Lung (tissue), 12 donors: ENCODE results near the gene CLEC17A. TPM values are rescaled to one million over a fixed set of nuclear protein-coding genes. Genes with fewer than 3 reads are reported as not detected.

Source experiments
- ATAC-seq: fragments of 200-7000 bp; cut with Tn5 transposase; one replicate; pipeline ENCODE4 v1.9.1; 2020; ENCODE audit warnings: moderate number of reproducible peaks; ENCODE audit not compliant: insufficient read depth, low FRiP score
- DNase-seq, 3 donors: peaks; one replicate each; pipeline ENCODE4 v3.0.0-alpha.2; 2013 to 2017
- H3K27ac ChIP-seq, 2 donors: one replicate each; pipeline ENCODE4 v1.5.1; 2013; ENCODE audit warnings: mild to moderate bottlenecking in 2 of 2, moderate library complexity in 2 of 2, control low read depth in 1 of 2, inconsistent platforms in 1 of 2, low read depth in 1 of 2, low read length in 1 of 2
- H3K27me3 ChIP-seq, 3 donors: one replicate each; pipeline ENCODE4 v1.5.1; 2013; ENCODE audit warnings: low read length in 2 of 3; ENCODE audit not compliant: control insufficient read depth in 3 of 3, insufficient read depth in 3 of 3
- H3K36me3 ChIP-seq, 4 donors: one replicate each; pipeline ENCODE4 v1.5.1; 2013; ENCODE audit warnings: low read length in 4 of 4, mild to moderate bottlenecking in 1 of 4, moderate library complexity in 1 of 4; ENCODE audit not compliant: control insufficient read depth in 4 of 4, insufficient read depth in 4 of 4
- H3K4me1 ChIP-seq, 5 donors: one replicate each; pipeline ENCODE4 v1.5.1; 2013; ENCODE audit warnings: low read length in 5 of 5, mild to moderate bottlenecking in 2 of 5, moderate library complexity in 1 of 5; ENCODE audit not compliant: control insufficient read depth in 5 of 5, insufficient read depth in 5 of 5
- H3K4me3 ChIP-seq: one replicate; pipeline ENCODE4 v1.5.1; 2013; ENCODE audit warnings: mild to moderate bottlenecking, control low read depth, moderate library complexity
- H3K9ac ChIP-seq, 2 donors: one replicate each; pipeline ENCODE4 v1.5.1; 2013; ENCODE audit warnings: low read length in 2 of 2, control low read depth in 1 of 2; ENCODE audit not compliant: insufficient read depth in 1 of 2
- H3K9me3 ChIP-seq, 4 donors: one replicate each; pipeline ENCODE4 v1.5.1; 2013; ENCODE audit warnings: low read length in 3 of 4, mild to moderate bottlenecking in 1 of 4, moderate library complexity in 1 of 4; ENCODE audit not compliant: control insufficient read depth in 4 of 4, insufficient read depth in 3 of 4
- WGBS, 2 donors: extraction: QIAGEN DNeasy Blood & Tissue Kit; methylation state at CpG; one replicate each; pipeline ENCODE4 v1.1.7; 2013; 5-methylcytosine and 5-hydroxymethylcytosine counted together
- polyA plus RNA-seq, 2 donors: library from polyadenylated mRNA; stranded (reverse); fragments of 200-250 nt; gene quantifications; one replicate each; pipeline ENCODE4 v1.2.1, GENCODE V29; 2013
- total RNA-seq, 2 donors: library from RNA; depleted of rRNA in 1 of 2; stranded (reverse); fragments of >200 nt in 1 of 2; gene quantifications; one replicate each; pipeline ENCODE4 v1.2.1, GENCODE V29; 2014 to 2021
- TF ChIP-seq, protein P1 (sequence below): IDR thresholded peaks from 2 replicates; pipeline ENCODE4 v1.5.1; 2012; ENCODE audit warnings: mild to moderate bottlenecking; ENCODE audit errors: control extremely low read depth, extremely low read depth
- donor health status: control.
- donor health status: control.
- donor health status: Bipolar disorder and iron deficiency.
- donor health status: healthy.
- donor health status: DM: yes; HTN: yes; CAD: no.

The CLEC17A gene
- total and polyA plus RNA-seq, 4 donors = 0.08 to 2.3 (median 0.32) TPM

GRCh38 chr19:14595558-14595957 is 12.7 kb downstream of the CLEC17A start:
- H3K27me3 ChIP-seq = no peaks in the 10 kb centered on the region
- H3K9me3 ChIP-seq = peaks cover 0 to 4% (median 1%) of the 10 kb centered on the region in 4 donors
- H3K9ac ChIP-seq = no peak overlapping the region
- TF ChIP-seq, protein P1, sequence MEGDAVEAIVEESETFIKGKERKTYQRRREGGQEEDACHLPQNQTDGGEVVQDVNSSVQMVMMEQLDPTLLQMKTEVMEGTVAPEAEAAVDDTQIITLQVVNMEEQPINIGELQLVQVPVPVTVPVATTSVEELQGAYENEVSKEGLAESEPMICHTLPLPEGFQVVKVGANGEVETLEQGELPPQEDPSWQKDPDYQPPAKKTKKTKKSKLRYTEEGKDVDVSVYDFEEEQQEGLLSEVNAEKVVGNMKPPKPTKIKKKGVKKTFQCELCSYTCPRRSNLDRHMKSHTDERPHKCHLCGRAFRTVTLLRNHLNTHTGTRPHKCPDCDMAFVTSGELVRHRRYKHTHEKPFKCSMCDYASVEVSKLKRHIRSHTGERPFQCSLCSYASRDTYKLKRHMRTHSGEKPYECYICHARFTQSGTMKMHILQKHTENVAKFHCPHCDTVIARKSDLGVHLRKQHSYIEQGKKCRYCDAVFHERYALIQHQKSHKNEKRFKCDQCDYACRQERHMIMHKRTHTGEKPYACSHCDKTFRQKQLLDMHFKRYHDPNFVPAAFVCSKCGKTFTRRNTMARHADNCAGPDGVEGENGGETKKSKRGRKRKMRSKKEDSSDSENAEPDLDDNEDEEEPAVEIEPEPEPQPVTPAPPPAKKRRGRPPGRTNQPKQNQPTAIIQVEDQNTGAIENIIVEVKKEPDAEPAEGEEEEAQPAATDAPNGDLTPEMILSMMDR = no peak
- H3K27ac ChIP-seq = no peak overlapping the region
- no peak overlapping the region for H3K4me3 ChIP-seq
- WGBS, 2 donors = 91 to 93% methylated on average over 3 of the region's 3 CpGs
- H3K36me3 ChIP-seq = no peaks in the 10 kb centered on the region
- DNase-seq (no peak), ATAC-seq (no peak)
- no peaks in the 10 kb centered on the region for H3K4me1 ChIP-seq

DNA sequence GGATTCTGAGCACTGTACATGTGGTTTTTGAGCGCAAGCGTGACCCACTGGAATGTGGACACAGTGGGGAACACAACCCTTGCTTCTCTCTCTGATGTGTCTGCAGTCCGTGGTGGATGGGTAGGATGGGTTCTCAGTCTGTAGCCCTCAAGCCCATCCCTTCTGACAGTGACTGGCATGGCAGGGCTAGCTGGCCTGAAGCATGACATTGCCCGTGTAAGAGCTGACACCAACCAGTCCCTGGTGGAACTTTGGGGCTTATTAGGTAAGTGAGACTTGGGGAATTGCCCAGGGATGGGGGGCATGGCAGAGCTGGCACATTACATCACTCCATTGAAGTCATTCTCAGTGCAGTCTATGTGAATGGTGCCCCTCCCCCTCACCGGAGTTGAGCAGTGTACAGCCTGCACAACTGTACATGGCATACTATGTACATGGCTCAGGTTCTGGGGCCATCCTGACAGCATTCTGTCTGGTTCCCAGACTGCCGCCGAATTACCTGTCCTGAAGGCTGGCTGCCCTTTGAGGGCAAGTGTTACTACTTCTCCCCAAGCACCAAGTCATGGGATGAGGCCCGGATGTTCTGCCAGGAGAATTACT is 16.8 kb downstream of the CLEC17A start:
- H3K27me3 ChIP-seq = no peaks in the 10 kb centered on the region
- peaks cover 0 to 9% (median 1%) of the 10 kb centered on the region in 4 donors for H3K9me3 ChIP-seq
- 90 to 94% methylated on average over 8 of the region's 8 CpGs for WGBS, 2 donors
- H3K9ac ChIP-seq = no peak overlapping the region
- no peak overlapping the region for H3K4me3 ChIP-seq
- no peak overlapping the region for H3K27ac ChIP-seq
- DNase-seq (no peak), ATAC-seq (no peak)
- no peaks in the 10 kb centered on the region for H3K36me3 ChIP-seq
- TF ChIP-seq, protein P1 = no peak
- H3K4me1 ChIP-seq = no peaks in the 10 kb centered on the region

- Histone ChIP-seq H3K9ac (no peak overlapping the region), H3K9me3 (peaks cover 0 to 9% (median 1%) of the 10 kb centered on the region in 4 donors), H3K27me3 (no peaks in the 10 kb centered on the region), H3K4me3 (no peak overlapping the region), H3K36me3 (no peaks in the 10 kb centered on the region), H3K27ac (no peak overlapping the region), H3K4me1 (no peaks in the 10 kb centered on the region)
- 59 to 83% methylated on average over 2 of the region's 2 CpGs for WGBS, 2 donors
- DNase-seq (no peak), ATAC-seq (no peak)
- TF ChIP-seq, protein P1 = no peak
Measured at GRCh38 chr19:14603990-14604387, 21.1 kb downstream of the CLEC17A start.

DNA sequence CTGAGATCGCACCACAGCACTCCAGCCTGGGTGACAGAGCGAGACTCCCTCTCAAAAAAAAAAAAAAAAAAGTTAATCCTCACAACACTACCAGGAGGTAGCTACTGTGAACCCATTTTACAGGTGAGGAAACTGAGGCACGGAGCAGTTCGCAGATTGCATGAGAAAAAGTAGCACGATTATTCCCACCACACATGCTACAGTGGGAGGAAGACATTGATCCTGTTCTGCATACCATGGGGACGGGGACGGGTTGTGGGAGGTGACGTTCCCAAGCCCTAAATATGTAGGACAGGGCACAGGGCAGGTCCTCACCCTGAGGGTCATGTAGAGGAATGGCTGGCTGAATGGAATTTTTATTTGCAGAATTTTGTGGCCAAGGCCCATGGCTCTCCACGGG is 23.7 kb downstream of the CLEC17A start:
- no peak for DNase-seq
- no peaks in the 10 kb centered on the region for H3K4me1 ChIP-seq
- TF ChIP-seq, protein P1 = no peak
- H3K9me3 ChIP-seq = peaks cover 0 to 6% (median 0%) of the 10 kb centered on the region in 4 donors
- WGBS, 2 donors = 73 to 84% methylated on average over 9 of the region's 9 CpGs
- no peak overlapping the region for H3K9ac ChIP-seq
- H3K4me3 ChIP-seq = no peak overlapping the region
- no peaks in the 10 kb centered on the region for H3K27me3 ChIP-seq
- H3K27ac ChIP-seq = no peak overlapping the region
- ATAC-seq = no peak
- no peaks in the 10 kb centered on the region for H3K36me3 ChIP-seq
